Hematopoietic multipotent progenitor cell treated with erythropoietin and hydrocortisone succinate and interleukin-3 and kit ligand, for 4 days (in vitro differentiated cells): ENCODE results near the gene GUCY2C.
A peak's percentile ranks its signal among the peaks of the same experiment; 100 is the strongest.

Experiments
- DNase-seq: peaks from one replicate; pipeline ENCODE4 v3.0.0-alpha.2; 2015

The GUCY2C gene

GRCh38 chr12:14681625-14682024 lies 14.8 kb downstream of the GUCY2C start:
- peak; percentile 19 for DNase-seq

- peak; percentile 50 for DNase-seq
Measured at GRCh38 chr12:14681190-14681589, 15.2 kb downstream of the GUCY2C start.

GRCh38 chr12:14678547-14679150 lies 17.8 kb downstream of the GUCY2C start:
- DNase-seq, result no peak

- no peak for DNase-seq
Measured at GRCh38 chr12:14668591-14668990, 27.8 kb downstream of the GUCY2C start.

- peak; percentile 29 for DNase-seq
Measured at GRCh38 chr12:14665354-14666348, 30.7 kb downstream of the GUCY2C start.

GRCh38 chr12:14664434-14665023 lies 31.9 kb downstream of the GUCY2C start:
- peak; percentile 87 for DNase-seq

GRCh38 chr12:14663002-14663401 lies 33.4 kb downstream of the GUCY2C start:
- no peak for DNase-seq

GRCh38 chr12:14656846-14657245 lies 39.6 kb downstream of the GUCY2C start:
- no peak for DNase-seq

GRCh38 chr12:14655284-14655683 lies 41.1 kb downstream of the GUCY2C start:
- no peak for DNase-seq

- DNase-seq, result no peak
Measured at GRCh38 chr12:14654842-14655241, 41.6 kb downstream of the GUCY2C start.

GRCh38 chr12:14654416-14654815 lies 42.0 kb downstream of the GUCY2C start:
- no peak for DNase-seq

- DNase-seq, result no peak
Measured at GRCh38 chr12:14652483-14652882, 43.9 kb downstream of the GUCY2C start.

GRCh38 chr12:14651371-14651770 lies 45.0 kb downstream of the GUCY2C start:
- DNase-seq, result no peak

GRCh38 chr12:14650789-14651188 lies 45.6 kb downstream of the GUCY2C start:
- DNase-seq, result no peak

- DNase-seq, result no peak
Measured at GRCh38 chr12:14647028-14647750, 49.2 kb downstream of the GUCY2C start.

GRCh38 chr12:14643251-14643650 lies 53.1 kb downstream of the GUCY2C start:
- peak; percentile 75 for DNase-seq

GRCh38 chr12:14638066-14638465 lies 58.3 kb downstream of the GUCY2C start:
- no peak for DNase-seq

- no peak for DNase-seq
Measured at GRCh38 chr12:14635776-14636175, 60.6 kb downstream of the GUCY2C start.

- DNase-seq, result no peak
Measured at GRCh38 chr12:14630793-14631192, 65.6 kb downstream of the GUCY2C start.

- DNase-seq, result peak; percentile 83
Measured at GRCh38 chr12:14629832-14630710, 66.3 kb downstream of the GUCY2C start.

- DNase-seq, result no peak
Measured at GRCh38 chr12:14628771-14629170, 67.6 kb downstream of the GUCY2C start.

- DNase-seq, result peak; percentile 57
Measured at GRCh38 chr12:14621826-14622225, 74.6 kb downstream of the GUCY2C start.
